K562 (cell line): ENCODE measurements around the gene SELENOF. TPM values are rescaled to one million over a fixed set of nuclear protein-coding genes. Genes with fewer than 3 reads are reported as not detected.

ENCODE experiments used
- ATAC-seq: fragments of 200-7000 bp; cut with Tn5 transposase; 3 replicates; pipeline ENCODE4 v1.9.1; 2020; ENCODE audit warnings: moderate library complexity
- BruUV-seq: library from RNA; stranded (reverse); fragments of 400-500 nt; replicated peaks from 2 replicates; lab custom pipeline; 2021; lab: Mats Ljungman, UMichigan
- CTCF ChIA-PET: fragments of 300-600 bp; formaldehyde crosslinking; extraction: SDS; loops from one replicate; lab custom pipeline; 2021; ENCODE audit warnings: low intra/inter-chr PET ratio; lab: Yijun Ruan, JAX
- POLR2A ChIA-PET: fragments of 300-600, 350-650 bp; sonication (Branson Sonifier 250); formaldehyde crosslinking; extraction: SDS; loops from one replicate; lab custom pipeline; 2021; ENCODE audit warnings: antibody characterized with exemption, inconsistent platforms; lab: Yijun Ruan, JAX
- DNase-seq, 4 experiments: peaks; one replicate each; pipeline versions ENCODE4 v3.0.0 to v3.0.0-alpha.2; 2011 to 2018; ENCODE audit warnings: low spot score in 3 of 4, mixed read lengths in 3 of 4; ENCODE audit errors: extremely low read depth in 1 of 4
- FAIRE-seq: peaks from 2 replicates; lab custom pipeline; 2011; peaks lifted over from hg19 to GRCh38; lab: Jason Lieb, UNC
- H2AFZ ChIP-seq: 2 replicates; pipeline ENCODE4 v1.6.0; 2011; ENCODE audit warnings: low read depth, low read length, control low read depth, inconsistent platforms
- H3K27ac ChIP-seq: fragments of 200-600 bp; 3 replicates; pipeline ENCODE4 v1.8.0; 2011; ENCODE audit warnings: low read depth, mild to moderate bottlenecking, control low read depth, inconsistent platforms, low read length, moderate library complexity, mixed read lengths; ENCODE audit errors: extremely low read depth
- H3K27me3 ChIP-seq, 2 experiments: fragments of 300-600 bp in 1 of 2; 2 replicates in 1 of 2; 3 replicates in 1 of 2; pipeline versions ENCODE4 v1.6.0 to v1.8.0; 2011; ENCODE audit warnings: inconsistent platforms in 2 of 2, low read length in 2 of 2, mild to moderate bottlenecking in 1 of 2, mixed read lengths in 1 of 2, moderate library complexity in 1 of 2; ENCODE audit not compliant: control insufficient read depth in 2 of 2, insufficient read depth in 2 of 2
- H3K36me3 ChIP-seq: fragments of 300-600 bp; 3 replicates; pipeline ENCODE4 v1.8.0; 2011; ENCODE audit warnings: mild to moderate bottlenecking, low read length, inconsistent platforms; ENCODE audit not compliant: control insufficient read depth, insufficient read depth
- H3K4me1 ChIP-seq, 2 experiments: fragments of 200-600 bp in 1 of 2; replicated peaks in 1 of 2; 2 replicates in 1 of 2; 3 replicates in 1 of 2; pipeline versions ENCODE4 v1.5.1 to v1.8.0; 2011; ENCODE audit warnings: inconsistent platforms in 2 of 2, low read length in 2 of 2, mild to moderate bottlenecking in 1 of 2, mixed read lengths in 1 of 2, moderate library complexity in 1 of 2; ENCODE audit not compliant: control insufficient read depth in 2 of 2, insufficient read depth in 2 of 2
- H3K4me2 ChIP-seq: 2 replicates; pipeline ENCODE4 v1.6.1; 2011; ENCODE audit warnings: low read length, control low read depth, inconsistent platforms, mixed read lengths; ENCODE audit not compliant: insufficient read depth
- H3K4me3 ChIP-seq: fragments of 200-600 bp; sonication (generic), shearing (Covaris generic); 2 replicates; pipeline ENCODE4 v1.5.1; 2016; ENCODE audit warnings: control low read depth, inconsistent platforms
- H3K79me2 ChIP-seq: fragments of 200-600 bp; 3 replicates; pipeline ENCODE4 v1.8.0; 2011; ENCODE audit warnings: low read length, inconsistent platforms; ENCODE audit not compliant: control insufficient read depth, insufficient read depth
- H3K9ac ChIP-seq, 2 experiments: 2 replicates each; pipeline versions ENCODE4 v1.6.0 to v1.6.1; 2011; ENCODE audit warnings: low read depth in 2 of 2, low read length in 2 of 2, control low read depth in 1 of 2, inconsistent platforms in 1 of 2, mild to moderate bottlenecking in 1 of 2, mixed read lengths in 1 of 2; ENCODE audit not compliant: insufficient read depth in 1 of 2
- H3K9me1 ChIP-seq: one replicate; pipeline ENCODE4 v1.6.0; 2011; ENCODE audit warnings: inconsistent platforms, mild to moderate bottlenecking, low read length, moderate library complexity; ENCODE audit not compliant: control insufficient read depth, insufficient read depth
- H3K9me3 ChIP-seq: replicated peaks from 2 replicates; pipeline ENCODE4 v1.5.1; 2011; ENCODE audit warnings: low read depth, low read length, inconsistent platforms; ENCODE audit not compliant: control insufficient read depth, insufficient read depth
- H4K20me1 ChIP-seq: replicated peaks from 2 replicates; pipeline ENCODE4 v1.6.1; 2011; ENCODE audit warnings: low read length, inconsistent platforms, mixed read lengths; ENCODE audit not compliant: control insufficient read depth, insufficient read depth
- KDM5B ChIP-seq: fragments of 200-600 bp; sonication (generic); IDR thresholded peaks from 2 replicates; pipeline ENCODE4 v1.6.1; 2012; ENCODE audit warnings: low read depth, mild to moderate bottlenecking, moderate library complexity, low read length, control low read depth, inconsistent platforms; ENCODE audit not compliant: insufficient replicate concordance
- RFX1 ChIP-seq: fragments of 450-650 bp; IDR thresholded peaks from 2 replicates; pipeline ENCODE4 v1.6.1; 2016; ENCODE audit warnings: mild to moderate bottlenecking, moderate library complexity
- SRF ChIP-seq, 2 experiments: fragments of 250-450, 450-650 bp in 1 of 2; sonication (Bioruptor Pico) in 1 of 2; sonication (generic) in 1 of 2; formaldehyde crosslinking; IDR thresholded peaks; 2 replicates each; pipeline versions ENCODE4 v1.5.0 to v1.5.1; 2020 to 2022; ENCODE audit warnings: mild to moderate bottlenecking in 1 of 2, missing genetic modification reagents in 1 of 2
- SUPT5H ChIP-seq: fragments of 450-650 bp; IDR thresholded peaks from 2 replicates; pipeline ENCODE4 v1.6.1; 2016
- TBP ChIP-seq: optimal IDR thresholded peaks from 2 replicates; pipeline ENCODE3; 2011; ENCODE audit warnings: low read depth, low read length, improper control_type of control experiment
- ZBTB17 ChIP-seq: fragments of 450-650 bp; formaldehyde crosslinking; IDR thresholded peaks from 2 replicates; pipeline ENCODE4 v1.4.0; 2020; ENCODE audit warnings: mild to moderate bottlenecking
- ZNF184 ChIP-seq: sonication (generic); formaldehyde crosslinking; IDR thresholded peaks from 2 replicates; pipeline ENCODE4 v1.5.0; 2020; ENCODE audit warnings: missing genetic modification reagents
- ZNF398 ChIP-seq: fragments of 250-450 bp; sonication (Bioruptor Pico); IDR thresholded peaks from 2 replicates; pipeline ENCODE4 v1.8.0; 2021; ENCODE audit warnings: moderate library complexity, mild to moderate bottlenecking, inconsistent platforms
- WGBS: fragments of 100-300 bp; shearing (Covaris generic); methylation state at CpG from one replicate; pipeline ENCODE4 v1.1.6; 2016; ENCODE audit warnings: low coverage, mixed read lengths; ENCODE audit not compliant: insufficient coverage; ENCODE audit errors: missing lambda C conversion rate; 5-methylcytosine and 5-hydroxymethylcytosine counted together
- in situ Hi-C: fragments of 300-500 bp; cut with MboI; formaldehyde crosslinking; loops from 4 replicates; pipeline ENCODE4 v1.15.0; 2018; ENCODE audit warnings: inconsistent platforms, mixed read lengths
- intact Hi-C: fragments of 100-400 bp; cut with micrococcal nuclease; formaldehyde crosslinking; loops from 2 replicates; pipeline ENCODE4 v1.14.2; 2022
- polyA plus RNA-seq, 8 experiments: library from polyadenylated mRNA; depleted of rRNA in 4 of 8; stranded (reverse) in 5 of 8; unstranded in 3 of 8; fragments of >200 nt; fragmentation: Nextera tagmentation in 2 of 8; fragmentation: Illumina TruSeq in 1 of 8; extraction: Ambion mirVana in 2 of 8; extraction: Trizol in 1 of 8; gene quantifications; 2 replicates each; pipeline versions ENCODE4 v1.2.1 to v1.2.3, GENCODE V29; 2011 to 2014; ENCODE audit warnings: inconsistent platforms in 1 of 8, missing spikeins in 1 of 8
- total RNA-seq, 7 experiments: library from RNA; depleted of rRNA in 6 of 7; stranded (reverse); fragments of >200 nt in 6 of 7; fragmentation: Illumina TruSeq in 2 of 7; extraction: Trizol in 2 of 7; gene quantifications; 2 replicates each; pipeline versions ENCODE4 v1.2.1 to v1.2.3, GENCODE V29; 2011 to 2021; ENCODE audit warnings: low replicate concordance in 1 of 7
- TF ChIP-seq, protein P1 (sequence below): sonication (generic); formaldehyde crosslinking; IDR thresholded peaks from 2 replicates; pipeline ENCODE4 v1.8.1; 2023; ENCODE audit warnings: missing genetic modification reagents, mild to moderate bottlenecking, borderline replicate concordance

SELENOF gene
- total and polyA plus RNA-seq, 9 of the 15 experiments (the other 6 are each of a cell fraction or from before 2014, with no cell fraction given): 115 to 394 (median 215) TPM

DNA sequence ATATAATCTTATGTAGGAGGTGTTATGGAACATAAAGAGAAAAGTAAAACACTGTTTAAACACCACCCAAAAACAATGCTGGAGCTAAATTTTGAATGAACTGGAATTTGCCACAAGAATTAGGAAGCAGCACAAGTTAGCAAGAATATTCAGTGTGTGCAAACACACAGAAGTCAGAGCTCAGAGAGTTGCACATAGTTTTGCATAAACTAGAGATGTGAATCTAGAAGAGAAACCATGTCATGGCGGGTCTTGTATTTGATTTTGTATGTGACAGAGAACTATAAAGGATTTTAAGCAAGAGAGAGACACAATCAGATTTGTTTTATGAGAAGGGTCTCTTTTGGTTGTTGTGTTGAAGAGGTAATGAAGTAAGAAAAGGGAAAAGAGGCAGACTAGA is 38.2 kb downstream of the SELENOF start:
- in situ Hi-C loops: no loop called here

GRCh38 chr1:86872086-86872485 is 41.8 kb downstream of the SELENOF start:
- 98% methylated on average over 7 of the region's 8 CpGs for WGBS
- FAIRE-seq: no peak
- no TSS peak for BruUV-seq
- H4K20me1 ChIP-seq: no peaks in the 10 kb centered on the region
- H3K4me1 ChIP-seq: no peaks in the 10 kb centered on the region
- H3K36me3 ChIP-seq: peaks cover 18% of the 10 kb centered on the region
- intact Hi-C loops: no loop called here
- H2AFZ ChIP-seq: no peak overlapping the region
- no peaks in the 10 kb centered on the region for H3K27me3 ChIP-seq
- ATAC-seq: no peak
- no peak for DNase-seq
- no peaks in the 10 kb centered on the region for H3K79me2 ChIP-seq
- H3K27ac ChIP-seq: no peak overlapping the region
- in situ Hi-C loops: no loop called here
- H3K4me3 ChIP-seq: no peak overlapping the region
- ChIA-PET POLR2A (interaction anchor here (0.6 to 0.7 kb wide), 2 partner anchors 8 to 60 kb away, joined by 3 read pairs; no protein-coding TSS in a partner anchor), CTCF (no interaction called here)
- H3K9ac ChIP-seq: no peak overlapping the region
- H3K9me1 ChIP-seq: no peaks in the 10 kb centered on the region
- H3K9me3 ChIP-seq: no peaks in the 10 kb centered on the region
- TF ChIP-seq SRF (CRISPR knock-in tag; IDR thresholded peaks at IDR 0.05) (no peak), RFX1 (no peak), ZNF398 (no peak), SUPT5H (no peak), TBP (no peak)
- TF ChIP-seq, protein P1, sequence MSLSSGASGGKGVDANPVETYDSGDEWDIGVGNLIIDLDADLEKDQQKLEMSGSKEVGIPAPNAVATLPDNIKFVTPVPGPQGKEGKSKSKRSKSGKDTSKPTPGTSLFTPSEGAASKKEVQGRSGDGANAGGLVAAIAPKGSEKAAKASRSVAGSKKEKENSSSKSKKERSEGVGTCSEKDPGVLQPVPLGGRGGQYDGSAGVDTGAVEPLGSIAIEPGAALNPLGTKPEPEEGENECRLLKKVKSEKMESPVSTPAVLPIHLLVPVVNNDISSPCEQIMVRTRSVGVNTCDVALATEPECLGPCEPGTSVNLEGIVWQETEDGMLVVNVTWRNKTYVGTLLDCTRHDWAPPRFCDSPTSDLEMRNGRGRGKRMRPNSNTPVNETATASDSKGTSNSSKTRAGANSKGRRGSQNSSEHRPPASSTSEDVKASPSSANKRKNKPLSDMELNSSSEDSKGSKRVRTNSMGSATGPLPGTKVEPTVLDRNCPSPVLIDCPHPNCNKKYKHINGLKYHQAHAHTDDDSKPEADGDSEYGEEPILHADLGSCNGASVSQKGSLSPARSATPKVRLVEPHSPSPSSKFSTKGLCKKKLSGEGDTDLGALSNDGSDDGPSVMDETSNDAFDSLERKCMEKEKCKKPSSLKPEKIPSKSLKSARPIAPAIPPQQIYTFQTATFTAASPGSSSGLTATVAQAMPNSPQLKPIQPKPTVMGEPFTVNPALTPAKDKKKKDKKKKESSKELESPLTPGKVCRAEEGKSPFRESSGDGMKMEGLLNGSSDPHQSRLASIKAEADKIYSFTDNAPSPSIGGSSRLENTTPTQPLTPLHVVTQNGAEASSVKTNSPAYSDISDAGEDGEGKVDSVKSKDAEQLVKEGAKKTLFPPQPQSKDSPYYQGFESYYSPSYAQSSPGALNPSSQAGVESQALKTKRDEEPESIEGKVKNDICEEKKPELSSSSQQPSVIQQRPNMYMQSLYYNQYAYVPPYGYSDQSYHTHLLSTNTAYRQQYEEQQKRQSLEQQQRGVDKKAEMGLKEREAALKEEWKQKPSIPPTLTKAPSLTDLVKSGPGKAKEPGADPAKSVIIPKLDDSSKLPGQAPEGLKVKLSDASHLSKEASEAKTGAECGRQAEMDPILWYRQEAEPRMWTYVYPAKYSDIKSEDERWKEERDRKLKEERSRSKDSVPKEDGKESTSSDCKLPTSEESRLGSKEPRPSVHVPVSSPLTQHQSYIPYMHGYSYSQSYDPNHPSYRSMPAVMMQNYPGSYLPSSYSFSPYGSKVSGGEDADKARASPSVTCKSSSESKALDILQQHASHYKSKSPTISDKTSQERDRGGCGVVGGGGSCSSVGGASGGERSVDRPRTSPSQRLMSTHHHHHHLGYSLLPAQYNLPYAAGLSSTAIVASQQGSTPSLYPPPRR (CRISPR knock-in tag): no peak
- no peak overlapping the region for H3K4me2 ChIP-seq

More for the DNA sequence above, 38.2 kb downstream of the SELENOF start:
- Histone ChIP-seq H3K79me2 (no peaks in the 10 kb centered on the region), H3K9ac (no peak overlapping the region)
- no TSS peak for BruUV-seq
- intact Hi-C loops: no loop called here
- TF ChIP-seq ZNF184 (CRISPR knock-in tag): no peak
- no peak for TF ChIP-seq ZBTB17 (CRISPR knock-in tag)
- no peak for TF ChIP-seq KDM5B
- TF ChIP-seq, all 486 proteins: peak for 0
- no peak overlapping the region for H3K4me3 ChIP-seq
- no peak overlapping the region for H3K27ac ChIP-seq
- H4K20me1 ChIP-seq: no peaks in the 10 kb centered on the region
- H2AFZ ChIP-seq: no peak overlapping the region
- POLR2A ChIA-PET: no interaction called here
- H3K27me3 ChIP-seq: no peaks in the 10 kb centered on the region
- no peaks in the 10 kb centered on the region for H3K9me1 ChIP-seq
- CTCF ChIA-PET: no interaction called here
- H3K9me3 ChIP-seq: no peaks in the 10 kb centered on the region
- ATAC-seq (no peak), FAIRE-seq (no peak), DNase-seq (no peak)
- H3K4me1 ChIP-seq: no peaks in the 10 kb centered on the region
- no peak overlapping the region for H3K4me2 ChIP-seq
- H3K36me3 ChIP-seq: peaks cover 49% of the 10 kb centered on the region
- WGBS: 100% methylated on average over 1 of the region's 1 CpG
